ENCODE data around the gene SKAP2.
"Not testable (repeated sequence)": the region's sequence is repeated elsewhere in the genome, so short reads cannot be mapped to it uniquely, and the experiment has no call there.

SKAP2 gene

GRCh38 chr7:26843705-26844104 is 20.7 kb downstream of the SKAP2 start:
- Histone ChIP-seq H3K4me1 (ENCODE audit: insufficient read depth, insufficient read length) (no peaks in the 10 kb centered on the region), H3K9me3 (ENCODE audit: insufficient read depth, low read length) (no peaks in the 10 kb centered on the region), H3K27me3 (ENCODE audit: insufficient read depth, insufficient read length) (no peaks in the 10 kb centered on the region), H3K4me3 (ENCODE audit: insufficient read length, low read depth) (no peak overlapping the region), H3K9ac (ENCODE audit: insufficient read length, low read depth) (no peak overlapping the region), H3K36me3 (ENCODE audit: insufficient read depth, insufficient read length, low read length) (no peaks in the 10 kb centered on the region)
- TF ChIP-seq SUZ12 (IDR thresholded peaks at IDR 0.05; ENCODE audit: extremely low read depth, insufficient read depth, insufficient read length) (no peak), ZNF274 (IDR thresholded peaks at IDR 0.05; ENCODE audit: low read depth, low read length) (no peak), YY1 (IDR thresholded peaks at IDR 0.05; ENCODE audit: insufficient read depth, insufficient read length) (no peak)
- no peak for DNase-seq (ENCODE audit: low read depth, low spot score)

DNA sequence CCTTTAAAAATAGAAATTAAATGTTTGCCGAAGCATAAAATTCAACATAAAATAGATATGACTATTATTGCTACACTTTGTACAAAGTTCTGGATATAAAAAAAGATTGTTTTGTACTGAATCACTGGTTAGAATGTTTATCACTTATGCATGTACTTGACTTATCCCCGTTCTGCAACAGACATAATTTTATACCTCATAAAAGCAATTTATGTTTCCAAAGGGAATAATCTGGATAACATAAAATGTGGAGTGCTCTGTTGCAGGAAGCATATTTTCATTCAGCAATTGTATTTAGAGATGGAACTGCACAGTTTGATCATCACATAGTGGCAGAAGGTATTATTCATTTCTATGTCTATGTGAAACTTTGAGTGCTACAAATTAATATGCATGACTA is 21.5 kb downstream of the SKAP2 start:
- H3K9me3 ChIP-seq (ENCODE audit: insufficient read depth, low read length), result no peaks in the 10 kb centered on the region
- no peaks in the 10 kb centered on the region for H3K36me3 ChIP-seq (ENCODE audit: insufficient read depth, insufficient read length, low read length)
- TF ChIP-seq YY1 (IDR thresholded peaks at IDR 0.05; ENCODE audit: insufficient read depth, insufficient read length), result no peak
- no peak for TF ChIP-seq SUZ12 (IDR thresholded peaks at IDR 0.05; ENCODE audit: extremely low read depth, insufficient read depth, insufficient read length)
- TF ChIP-seq ZNF274 (IDR thresholded peaks at IDR 0.05; ENCODE audit: low read depth, low read length), result no peak
- no peak overlapping the region for H3K9ac ChIP-seq (ENCODE audit: insufficient read length, low read depth)
- H3K4me1 ChIP-seq (ENCODE audit: insufficient read depth, insufficient read length), result no peaks in the 10 kb centered on the region
- H3K4me3 ChIP-seq (ENCODE audit: insufficient read length, low read depth), result no peak overlapping the region
- no peaks in the 10 kb centered on the region for H3K27me3 ChIP-seq (ENCODE audit: insufficient read depth, insufficient read length)
- no peak for DNase-seq (ENCODE audit: low read depth, low spot score)

- Histone ChIP-seq H3K27me3 (ENCODE audit: insufficient read depth, insufficient read length) (no peaks in the 10 kb centered on the region), H3K4me3 (ENCODE audit: insufficient read length, low read depth) (no peak overlapping the region), H3K9me3 (ENCODE audit: insufficient read depth, low read length) (no peaks in the 10 kb centered on the region), H3K4me1 (ENCODE audit: insufficient read depth, insufficient read length) (no peaks in the 10 kb centered on the region), H3K36me3 (ENCODE audit: insufficient read depth, insufficient read length, low read length) (no peaks in the 10 kb centered on the region), H3K9ac (ENCODE audit: insufficient read length, low read depth) (no peak overlapping the region)
- TF ChIP-seq SUZ12 (IDR thresholded peaks at IDR 0.05; ENCODE audit: extremely low read depth, insufficient read depth, insufficient read length) (no peak), YY1 (IDR thresholded peaks at IDR 0.05; ENCODE audit: insufficient read depth, insufficient read length) (no peak), ZNF274 (IDR thresholded peaks at IDR 0.05; ENCODE audit: low read depth, low read length) (no peak)
- no peak for DNase-seq (ENCODE audit: low read depth, low spot score)
These were observed 23.2 kb downstream of the SKAP2 start for GRCh38 chr7:26841003-26841739.

DNA sequence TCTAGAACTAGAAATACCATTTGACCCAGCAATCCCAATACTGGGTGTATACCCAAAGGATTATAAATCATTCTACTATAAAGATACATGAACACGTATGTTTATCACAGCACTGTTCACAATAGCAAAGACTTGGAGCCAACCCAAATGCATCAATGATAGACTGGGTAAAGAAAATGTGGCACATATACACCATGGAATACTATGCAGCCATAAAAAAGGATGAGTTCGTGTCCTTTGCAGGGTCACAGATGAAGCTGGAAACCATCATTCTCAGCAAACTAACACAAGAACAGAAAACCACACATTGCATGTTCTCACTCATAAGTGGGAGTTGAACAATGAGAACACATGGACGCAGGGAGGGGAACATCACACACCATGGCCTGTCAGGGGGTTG is 27.6 kb downstream of the SKAP2 start:
- not testable (repeated sequence) for H3K4me1 ChIP-seq (ENCODE audit: insufficient read depth, insufficient read length); H3K9me3 ChIP-seq (ENCODE audit: insufficient read depth, low read length); H3K27me3 ChIP-seq (ENCODE audit: insufficient read depth, insufficient read length); DNase-seq (ENCODE audit: low read depth, low spot score); H3K36me3 ChIP-seq (ENCODE audit: insufficient read depth, insufficient read length, low read length); H3K9ac ChIP-seq (ENCODE audit: insufficient read length, low read depth); H3K4me3 ChIP-seq (ENCODE audit: insufficient read length, low read depth)

GRCh38 chr7:26815426-26815825 is 49.0 kb downstream of the SKAP2 start:
- H3K36me3 ChIP-seq (ENCODE audit: insufficient read depth, insufficient read length, low read length), result no peaks in the 10 kb centered on the region
- H3K27me3 ChIP-seq (ENCODE audit: insufficient read depth, insufficient read length), result no peaks in the 10 kb centered on the region
- no peak for TF ChIP-seq ZNF274 (IDR thresholded peaks at IDR 0.05; ENCODE audit: low read depth, low read length)
- TF ChIP-seq SUZ12 (IDR thresholded peaks at IDR 0.05; ENCODE audit: extremely low read depth, insufficient read depth, insufficient read length), result no peak
- TF ChIP-seq YY1 (IDR thresholded peaks at IDR 0.05; ENCODE audit: insufficient read depth, insufficient read length), result no peak
- H3K4me3 ChIP-seq (ENCODE audit: insufficient read length, low read depth), result no peak overlapping the region
- H3K9ac ChIP-seq (ENCODE audit: insufficient read length, low read depth), result no peak overlapping the region
- no peak for DNase-seq (ENCODE audit: low read depth, low spot score)
- H3K9me3 ChIP-seq (ENCODE audit: insufficient read depth, low read length), result no peaks in the 10 kb centered on the region
- no peaks in the 10 kb centered on the region for H3K4me1 ChIP-seq (ENCODE audit: insufficient read depth, insufficient read length)

GRCh38 chr7:26813432-26813831 is 51.0 kb downstream of the SKAP2 start:
- Histone ChIP-seq H3K27me3 (ENCODE audit: insufficient read depth, insufficient read length) (no peaks in the 10 kb centered on the region), H3K36me3 (ENCODE audit: insufficient read depth, insufficient read length, low read length) (no peaks in the 10 kb centered on the region), H3K9me3 (ENCODE audit: insufficient read depth, low read length) (no peaks in the 10 kb centered on the region), H3K4me3 (ENCODE audit: insufficient read length, low read depth) (no peak overlapping the region), H3K9ac (ENCODE audit: insufficient read length, low read depth) (no peak overlapping the region), H3K4me1 (ENCODE audit: insufficient read depth, insufficient read length) (no peaks in the 10 kb centered on the region)
- no peak for DNase-seq (ENCODE audit: low read depth, low spot score)
- TF ChIP-seq YY1 (IDR thresholded peaks at IDR 0.05; ENCODE audit: insufficient read depth, insufficient read length) (no peak), SUZ12 (IDR thresholded peaks at IDR 0.05; ENCODE audit: extremely low read depth, insufficient read depth, insufficient read length) (no peak), ZNF274 (IDR thresholded peaks at IDR 0.05; ENCODE audit: low read depth, low read length) (no peak)

- Histone ChIP-seq H3K4me3 (ENCODE audit: insufficient read length, low read depth) (no peak overlapping the region), H3K9ac (ENCODE audit: insufficient read length, low read depth) (no peak overlapping the region), H3K9me3 (ENCODE audit: insufficient read depth, low read length) (no peaks in the 10 kb centered on the region), H3K27me3 (ENCODE audit: insufficient read depth, insufficient read length) (no peaks in the 10 kb centered on the region), H3K4me1 (ENCODE audit: insufficient read depth, insufficient read length) (no peaks in the 10 kb centered on the region), H3K36me3 (ENCODE audit: insufficient read depth, insufficient read length, low read length) (no peaks in the 10 kb centered on the region)
- no peak for TF ChIP-seq ZNF274 (IDR thresholded peaks at IDR 0.05; ENCODE audit: low read depth, low read length)
- no peak for TF ChIP-seq SUZ12 (IDR thresholded peaks at IDR 0.05; ENCODE audit: extremely low read depth, insufficient read depth, insufficient read length)
- no peak for TF ChIP-seq YY1 (IDR thresholded peaks at IDR 0.05; ENCODE audit: insufficient read depth, insufficient read length)
- DNase-seq (ENCODE audit: low read depth, low spot score), result no peak
These were observed 69.8 kb downstream of the SKAP2 start for GRCh38 chr7:26794541-26794940.

Measured in NT2/D1 (cell line).